GM18951 (cell line): ENCODE results near the gene VGLL3.

Source experiments
- POLR2A ChIP-seq: IDR thresholded peaks from 4 replicates; pipeline ENCODE4 v1.6.1; 2011; ENCODE audit warnings: mild to moderate bottlenecking; ENCODE audit not compliant: insufficient read length, insufficient read depth; ENCODE audit errors: extremely low read depth
- in situ Hi-C: fragments of 300-500 bp; cut with MboI; formaldehyde crosslinking; loops from one replicate; pipeline ENCODE4 v1.12.0; 2022; ENCODE audit warnings: low sequenced_read_pairs, mixed read lengths, inconsistent platforms; ENCODE audit not compliant: unreplicated experiment

Gene VGLL3

GRCh38 chr3:86996261-86996955, 5.5 kb upstream of the VGLL3 start:
- in situ Hi-C loops, result no loop called here
- no peak for TF ChIP-seq POLR2A

GRCh38 chr3:86995537-86995936, 4.6 kb upstream of the VGLL3 start:
- in situ Hi-C loops, result no loop called here
- TF ChIP-seq POLR2A, result no peak

GRCh38 chr3:86993704-86994103, 2.8 kb upstream of the VGLL3 start:
- TF ChIP-seq POLR2A, result no peak
- in situ Hi-C loops, result no loop called here

GRCh38 chr3:86991840-86992435, 989 bp upstream of the VGLL3 start:
- in situ Hi-C loops, result no loop called here
- TF ChIP-seq POLR2A, result no peak

- in situ Hi-C loops, result no loop called here
These were observed 500 bp upstream of the VGLL3 start for GRCh38 chr3:86991482-86991815.

GRCh38 chr3:86990012-86990733, 776 bp downstream of the VGLL3 start:
- TF ChIP-seq POLR2A, result no peak
- in situ Hi-C loops, result no loop called here

More at GRCh38 chr3:86991482-86991815, 500 bp upstream of the VGLL3 start:
- TF ChIP-seq POLR2A, result no peak

- in situ Hi-C loops, result no loop called here
- TF ChIP-seq POLR2A, result no peak
These were observed 1.3 kb downstream of the VGLL3 start for GRCh38 chr3:86989611-86990010.

- in situ Hi-C loops, result no loop called here
- TF ChIP-seq POLR2A, result no peak
These were observed 1.9 kb downstream of the VGLL3 start for GRCh38 chr3:86989006-86989405.

- in situ Hi-C loops, result no loop called here
- TF ChIP-seq POLR2A, result no peak
These were observed 2.7 kb downstream of the VGLL3 start for GRCh38 chr3:86988235-86988634.

- in situ Hi-C loops, result no loop called here
- no peak for TF ChIP-seq POLR2A
These were observed 3.6 kb downstream of the VGLL3 start for GRCh38 chr3:86987421-86987715.

- no peak for TF ChIP-seq POLR2A
- in situ Hi-C loops, result no loop called here
These were observed 4.1 kb downstream of the VGLL3 start for GRCh38 chr3:86986671-86987420.

- in situ Hi-C loops, result no loop called here
- no peak for TF ChIP-seq POLR2A
These were observed 5.6 kb downstream of the VGLL3 start for GRCh38 chr3:86985181-86985826.

GRCh38 chr3:86984271-86984670, 6.7 kb downstream of the VGLL3 start:
- TF ChIP-seq POLR2A, result no peak
- in situ Hi-C loops, result no loop called here
